ENCODE measurements around the gene GNG11.
A peak's percentile ranks its signal among the peaks of the same experiment; 100 is the strongest.
"Not testable (repeated sequence)": the region's sequence is repeated elsewhere in the genome, so short reads cannot be mapped to it uniquely, and the experiment has no call there.

The GNG11 gene

DNA sequence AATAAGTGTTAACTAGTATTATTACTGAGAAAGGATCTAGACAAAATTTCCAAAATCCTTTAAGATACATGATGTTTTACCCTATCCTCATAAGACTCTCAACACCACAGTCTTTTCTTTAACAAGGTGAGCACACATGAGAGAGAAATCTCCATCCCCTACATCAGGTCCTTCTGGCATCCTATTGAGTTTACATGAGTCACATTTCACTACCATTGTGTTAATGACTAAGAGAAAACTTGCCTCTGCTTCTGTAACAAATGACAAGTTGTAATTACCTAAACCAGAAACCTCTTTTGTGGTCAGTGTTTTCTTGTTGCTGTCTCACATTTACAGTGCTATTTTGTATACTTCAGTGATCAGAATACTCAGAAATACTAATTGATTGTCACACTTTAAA is 9.9 kb upstream of the GNG11 start:
- DNase-seq: not testable (repeated sequence)

DNA sequence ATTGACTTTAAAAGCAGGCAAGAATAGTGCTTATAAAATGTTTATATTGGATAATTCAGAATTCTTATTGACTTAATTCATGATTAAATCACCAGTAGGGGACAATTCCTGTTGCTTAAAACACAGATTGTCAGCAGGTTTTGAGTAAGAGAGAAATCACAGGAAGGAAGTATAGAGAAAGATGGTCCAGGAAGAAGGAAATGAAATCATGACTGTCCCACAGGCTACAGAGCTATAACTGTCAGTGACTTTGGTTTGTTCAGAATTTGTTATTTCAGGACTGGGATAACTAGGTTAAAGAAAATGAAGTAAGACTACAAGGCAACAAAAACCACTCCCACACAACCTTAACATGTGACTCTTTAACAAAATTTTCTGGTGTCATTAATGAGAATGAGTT is 8.3 kb upstream of the GNG11 start:
- no peak for DNase-seq

DNA sequence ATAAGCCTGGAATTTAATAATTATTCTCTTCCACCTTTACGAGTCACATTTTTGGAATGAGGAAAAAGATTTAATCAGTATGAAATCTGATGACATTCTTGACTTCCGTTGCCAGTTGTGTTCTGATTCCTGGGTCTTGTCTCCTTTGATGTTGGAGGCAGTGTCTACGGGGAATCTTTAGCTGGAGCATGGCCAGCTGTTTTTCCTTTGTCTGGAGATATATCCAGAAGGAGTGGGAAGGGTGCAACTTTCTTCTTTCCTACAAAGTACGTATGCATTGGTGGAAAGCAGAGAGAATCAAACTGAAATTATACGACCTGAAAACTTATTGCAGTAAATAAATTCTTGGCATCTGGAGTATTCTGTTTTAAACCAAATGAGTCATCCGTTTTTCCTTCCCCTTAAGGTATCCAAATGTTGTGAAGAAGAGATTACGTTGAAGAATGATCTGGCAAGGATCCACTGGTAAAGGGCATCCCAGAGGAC is 6.9 kb upstream of the GNG11 start:
- DNase-seq: peak; percentile 74

DNA sequence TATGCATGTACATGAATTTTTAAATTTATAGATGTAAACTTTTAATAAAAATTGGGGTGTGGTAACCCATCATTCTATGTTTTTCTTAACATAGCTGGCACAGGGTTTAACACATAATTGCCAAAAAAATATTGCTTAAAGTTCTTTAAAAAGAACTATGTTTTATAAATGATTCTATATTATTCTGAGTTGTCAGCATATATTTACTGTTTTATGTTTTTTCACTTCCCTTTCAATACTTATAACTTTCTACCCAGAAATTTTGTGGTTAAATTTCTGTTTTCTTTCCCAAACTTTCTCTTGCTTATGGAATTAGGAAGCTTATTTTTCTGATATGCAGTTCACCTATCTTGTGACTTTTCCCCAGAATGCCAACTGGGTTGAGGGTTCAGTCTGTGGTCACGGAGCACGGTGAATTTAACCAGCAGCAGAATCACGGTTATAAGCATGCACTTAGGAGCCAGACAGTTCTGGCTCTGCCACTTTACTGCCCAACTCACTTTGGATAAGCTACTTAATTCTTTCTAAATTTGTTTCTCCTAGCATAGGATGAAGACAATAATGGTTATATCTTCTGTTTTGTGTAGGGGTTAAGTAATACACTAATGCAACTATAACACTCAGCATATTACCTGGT is 6.2 kb upstream of the GNG11 start:
- not testable (repeated sequence) for DNase-seq

DNA sequence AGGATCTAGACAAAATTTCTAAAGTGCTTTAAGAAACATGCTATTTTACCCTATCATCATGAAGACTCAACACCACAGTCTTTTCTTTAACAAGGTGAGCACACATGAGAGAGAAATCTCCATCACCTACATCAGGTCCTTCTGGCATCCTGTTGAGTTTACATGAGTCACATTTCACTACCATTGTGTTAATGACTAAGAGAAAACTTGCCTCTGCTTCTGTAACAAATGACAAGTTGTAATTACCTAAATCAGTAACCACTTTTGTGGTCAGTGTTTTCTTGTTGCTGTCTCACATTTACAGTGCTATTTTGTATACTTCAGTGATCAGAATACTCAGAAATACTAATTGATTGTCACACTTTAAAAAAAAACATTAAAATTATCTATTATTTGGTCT is 5.6 kb upstream of the GNG11 start:
- DNase-seq: not testable (repeated sequence)

DNA sequence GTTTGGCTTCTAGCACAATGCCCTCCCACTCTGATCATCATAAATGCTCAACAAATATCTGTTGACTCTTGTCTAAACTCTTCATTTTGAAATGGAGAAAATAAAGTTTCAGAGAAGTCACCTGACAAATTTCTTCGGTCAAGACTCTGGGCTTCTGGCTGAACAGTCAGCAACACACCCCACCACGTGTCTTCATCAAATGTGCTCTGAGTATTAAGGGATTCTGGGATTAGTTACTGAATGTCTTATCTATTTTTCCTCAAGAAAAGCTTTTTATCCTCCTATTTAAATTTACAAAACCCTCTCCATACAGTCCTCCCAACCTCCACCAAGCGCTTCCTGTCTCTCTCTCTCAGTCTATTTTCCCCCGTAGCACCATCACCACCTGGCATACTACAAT is 5.2 kb upstream of the GNG11 start:
- DNase-seq: not testable (repeated sequence)

DNA sequence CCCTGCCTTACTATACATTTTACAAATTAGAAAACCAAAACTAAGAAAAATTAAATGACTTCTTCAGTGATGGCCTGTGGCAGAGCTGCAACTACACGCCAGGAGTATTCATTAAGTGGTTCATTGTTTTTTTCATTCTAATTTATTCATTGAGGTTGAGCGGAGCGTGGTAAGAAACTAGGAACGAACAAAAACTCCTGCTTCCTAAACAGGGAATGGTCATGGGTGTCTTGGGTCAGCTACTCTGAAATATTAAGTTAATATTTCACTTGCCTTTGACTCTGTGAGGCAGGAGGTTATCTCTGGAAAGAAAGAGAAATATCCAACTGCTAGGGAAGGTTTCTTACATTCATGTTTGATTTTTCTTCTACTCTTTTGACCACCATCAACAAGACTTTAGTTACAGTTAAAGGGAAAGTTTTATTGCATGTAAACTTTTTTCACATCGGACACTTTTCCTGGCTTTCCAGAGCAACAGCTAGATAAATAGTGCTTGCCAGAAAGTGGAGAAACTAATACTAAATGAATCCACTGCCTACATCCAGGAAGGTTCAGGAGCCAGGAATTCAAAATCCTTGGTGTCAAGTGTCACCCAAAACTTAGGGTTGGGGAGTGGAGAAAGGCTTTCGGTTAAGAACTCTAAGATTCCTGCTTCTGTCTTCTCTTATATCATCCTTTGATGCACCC is 896 bp upstream of the GNG11 start:
- peak; percentile 28 for DNase-seq

DNA sequence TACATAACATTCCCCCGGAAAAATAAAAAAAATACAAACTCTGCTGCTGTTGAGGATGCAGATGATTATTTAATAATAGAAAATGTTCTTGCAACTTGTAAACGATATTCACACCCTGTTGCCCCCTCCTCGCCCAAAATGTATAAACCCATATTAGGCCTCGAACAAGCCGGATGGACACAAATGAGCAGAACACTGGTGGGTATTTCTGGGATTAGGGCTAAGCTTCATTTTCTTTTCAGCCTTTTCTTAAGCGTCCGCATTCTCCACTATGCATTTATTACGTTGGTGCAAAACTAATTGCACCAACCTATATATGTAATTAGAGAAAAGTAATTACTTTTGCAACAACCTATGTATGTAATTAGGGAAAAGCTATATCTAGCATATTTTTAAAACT is 349 bp upstream of the GNG11 start:
- no peak for DNase-seq

DNA sequence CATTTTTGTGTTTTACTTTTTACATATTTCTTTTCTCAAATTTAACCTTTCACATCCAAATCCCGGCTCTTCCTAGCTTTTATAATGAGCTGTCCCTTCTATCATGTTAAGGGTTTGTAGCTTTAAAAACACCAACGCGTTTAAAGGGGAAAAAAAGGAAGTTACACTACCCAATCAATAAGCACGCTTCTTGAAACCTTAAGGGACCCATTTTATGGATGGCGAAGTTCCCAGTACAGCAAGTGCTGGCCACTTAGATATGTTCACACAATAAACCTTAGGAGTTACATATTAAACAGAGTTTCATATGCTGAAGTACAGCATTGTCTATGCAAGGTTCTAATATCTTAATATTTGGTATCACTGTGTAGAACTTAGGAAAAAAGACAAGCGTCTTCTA is 1.8 kb downstream of the GNG11 start:
- DNase-seq: no peak

DNA sequence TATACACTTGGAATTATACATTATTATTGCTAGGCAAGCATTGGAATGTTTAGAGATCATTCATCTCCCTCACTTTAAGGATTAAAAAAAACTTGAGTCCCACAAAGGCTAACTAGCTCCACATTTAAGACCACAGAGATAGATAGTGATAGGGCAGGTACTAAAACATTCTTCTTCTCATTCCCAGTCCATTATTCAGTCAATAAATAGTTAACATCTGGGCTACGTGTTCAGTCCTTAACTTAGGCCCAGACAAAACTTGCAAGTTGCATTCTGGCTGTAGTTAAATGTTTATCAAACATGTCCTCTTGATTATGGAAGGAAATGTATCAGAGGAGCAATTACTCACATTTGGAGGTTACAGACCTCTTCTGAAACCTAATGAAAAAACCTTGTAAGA is 2.4 kb downstream of the GNG11 start:
- DNase-seq: peak; percentile 49

DNA sequence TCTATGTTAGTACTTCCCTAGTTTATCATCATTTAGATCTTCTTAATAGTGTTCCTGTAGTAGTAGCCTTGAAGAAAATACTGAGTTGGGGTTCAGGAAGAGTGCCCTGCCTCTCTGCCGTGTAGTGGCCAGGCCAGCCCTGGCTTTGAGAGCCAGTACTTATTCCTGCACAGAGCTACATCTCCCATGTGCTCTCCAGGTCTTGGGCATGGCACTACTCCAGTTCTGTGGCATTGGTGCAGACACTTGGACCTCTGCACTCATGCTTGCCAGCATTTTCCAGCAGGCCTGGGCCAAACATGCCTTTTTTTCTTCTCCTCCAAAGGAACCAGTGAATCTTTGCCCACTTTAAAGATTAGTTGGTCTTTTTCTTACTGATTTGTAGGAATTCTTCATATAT is 5.3 kb downstream of the GNG11 start:
- DNase-seq: no peak

DNA sequence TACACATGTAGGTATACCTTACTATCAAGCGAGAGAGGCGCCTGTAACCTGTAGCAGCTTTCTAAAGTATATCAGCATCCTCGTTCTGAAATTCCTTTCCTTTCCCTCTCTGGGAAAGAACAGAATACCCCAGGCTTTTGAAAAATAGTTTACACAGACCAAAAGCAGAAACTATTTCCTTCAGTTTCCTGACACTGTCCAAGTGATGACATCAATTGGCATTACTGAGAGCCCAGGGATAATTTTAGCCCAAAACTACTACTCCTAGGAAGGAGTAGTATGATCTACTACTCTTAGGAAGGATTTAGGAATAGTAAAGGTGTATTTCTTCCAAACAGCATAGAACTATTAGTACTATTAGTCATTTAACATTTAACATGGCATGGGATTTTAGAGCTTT is 6.0 kb downstream of the GNG11 start:
- DNase-seq: no peak

DNA sequence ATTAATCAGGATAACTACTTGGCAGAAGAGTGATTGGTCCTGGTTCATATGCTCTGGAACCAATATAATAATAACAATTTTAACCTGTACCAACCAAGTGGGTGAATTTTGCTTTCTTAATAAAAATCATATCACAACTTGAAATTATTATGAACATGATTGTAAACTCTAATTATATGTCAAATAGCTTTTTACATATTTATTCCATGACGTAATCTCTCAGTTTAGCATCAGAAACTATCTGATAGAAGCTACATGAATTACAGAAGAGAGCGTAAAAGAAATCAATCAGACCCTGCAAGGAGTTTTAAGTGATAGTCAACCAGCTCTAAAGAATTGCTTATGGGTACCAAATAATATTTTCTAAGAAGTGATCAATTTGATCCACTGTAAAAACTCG is 10.1 kb downstream of the GNG11 start:
- DNase-seq: no peak

DNA sequence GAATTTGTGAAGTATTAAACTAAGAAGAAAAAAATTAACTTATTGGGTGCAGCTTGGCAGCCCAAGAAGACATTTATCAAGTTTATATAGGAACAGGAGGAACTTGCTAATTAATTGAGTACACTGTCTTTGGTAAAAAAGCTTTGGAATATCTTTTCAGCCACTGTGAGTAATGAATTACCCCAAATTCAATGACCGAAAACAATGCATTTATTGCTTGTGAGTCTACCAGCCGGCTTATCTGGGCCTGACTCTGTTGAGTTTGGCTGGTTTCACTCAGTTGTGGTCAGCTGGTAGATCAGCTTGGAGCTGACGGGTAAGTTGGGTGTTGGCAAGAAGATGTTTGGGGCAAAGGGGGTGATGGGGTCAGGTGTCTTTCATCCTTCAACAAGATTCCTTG is 11.6 kb downstream of the GNG11 start:
- DNase-seq: no peak

DNA sequence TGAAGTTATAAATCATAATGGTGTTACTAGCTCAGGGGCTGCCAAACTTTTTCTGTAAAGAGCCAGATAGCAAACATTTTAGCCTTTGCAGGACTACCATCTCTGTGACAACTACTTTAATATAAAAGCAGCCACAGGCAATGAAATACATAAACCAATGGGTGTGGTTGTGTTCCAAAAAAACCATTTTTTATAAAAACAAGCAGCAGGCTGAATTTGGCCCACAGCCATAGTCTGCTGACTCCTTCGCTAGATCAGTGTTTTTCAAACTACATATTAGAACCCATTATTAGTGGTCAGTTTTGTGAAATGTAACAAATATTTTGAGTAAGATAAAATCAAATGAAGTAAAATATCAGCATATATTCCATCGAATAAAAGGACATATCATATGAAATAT is 13.6 kb downstream of the GNG11 start:
- DNase-seq: no peak

DNA sequence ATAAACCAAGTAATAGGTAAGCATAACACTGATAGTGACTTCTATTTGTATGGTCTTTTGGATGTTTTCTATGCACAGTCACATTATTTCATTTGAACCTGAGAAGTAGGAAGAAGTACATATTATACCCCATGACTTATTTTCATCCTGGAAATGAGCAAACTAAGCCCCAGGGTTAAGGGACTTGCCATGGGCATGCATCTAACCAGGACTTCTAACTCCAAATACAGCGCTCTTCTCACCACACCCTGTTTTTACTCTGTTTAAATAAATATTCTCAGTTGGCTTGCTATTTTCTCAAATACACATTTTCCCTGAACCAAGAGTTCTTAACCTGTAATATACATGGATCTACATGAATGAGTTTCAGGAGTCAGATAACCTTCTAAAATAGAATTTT is 16.3 kb downstream of the GNG11 start:
- DNase-seq: no peak

DNA sequence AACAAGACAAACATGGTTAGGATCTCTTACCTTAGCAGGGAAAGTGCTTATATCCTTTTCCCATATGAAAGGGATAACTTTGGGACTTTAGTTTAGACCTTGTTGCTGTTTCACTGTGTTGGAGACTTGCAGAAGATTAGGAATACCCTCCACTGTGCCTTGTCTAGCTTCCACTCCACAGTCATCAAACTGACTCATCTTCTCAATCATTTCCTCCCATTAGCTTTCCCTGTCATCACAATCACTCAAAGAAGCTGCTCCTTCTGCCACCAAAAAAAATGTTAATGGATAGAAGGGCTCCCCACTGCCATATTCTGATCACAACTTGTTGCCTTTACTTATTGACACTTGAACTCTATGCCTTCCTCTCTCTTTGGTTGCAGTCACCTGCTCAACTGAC is 16.8 kb downstream of the GNG11 start:
- no peak for DNase-seq

DNA sequence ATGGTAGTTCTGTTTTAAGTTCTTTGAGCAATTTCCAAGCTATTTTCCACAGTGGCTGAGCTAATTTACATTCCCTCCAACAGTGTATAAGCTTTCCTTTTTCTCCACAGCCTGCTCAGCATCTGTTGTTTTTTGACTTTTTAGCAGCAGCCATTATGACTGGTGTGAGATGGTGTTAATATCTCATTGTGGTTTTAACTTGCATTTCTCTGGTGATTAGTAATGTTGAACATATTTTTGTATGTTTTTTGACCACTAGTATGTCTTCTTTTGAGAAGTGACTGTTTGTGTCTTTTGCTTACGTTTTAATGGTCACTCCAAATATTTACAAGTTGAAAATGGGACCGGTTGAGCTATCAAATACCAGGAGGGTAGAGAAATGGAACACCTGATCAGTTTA is 20.4 kb downstream of the GNG11 start:
- peak; percentile 81 for DNase-seq

DNA sequence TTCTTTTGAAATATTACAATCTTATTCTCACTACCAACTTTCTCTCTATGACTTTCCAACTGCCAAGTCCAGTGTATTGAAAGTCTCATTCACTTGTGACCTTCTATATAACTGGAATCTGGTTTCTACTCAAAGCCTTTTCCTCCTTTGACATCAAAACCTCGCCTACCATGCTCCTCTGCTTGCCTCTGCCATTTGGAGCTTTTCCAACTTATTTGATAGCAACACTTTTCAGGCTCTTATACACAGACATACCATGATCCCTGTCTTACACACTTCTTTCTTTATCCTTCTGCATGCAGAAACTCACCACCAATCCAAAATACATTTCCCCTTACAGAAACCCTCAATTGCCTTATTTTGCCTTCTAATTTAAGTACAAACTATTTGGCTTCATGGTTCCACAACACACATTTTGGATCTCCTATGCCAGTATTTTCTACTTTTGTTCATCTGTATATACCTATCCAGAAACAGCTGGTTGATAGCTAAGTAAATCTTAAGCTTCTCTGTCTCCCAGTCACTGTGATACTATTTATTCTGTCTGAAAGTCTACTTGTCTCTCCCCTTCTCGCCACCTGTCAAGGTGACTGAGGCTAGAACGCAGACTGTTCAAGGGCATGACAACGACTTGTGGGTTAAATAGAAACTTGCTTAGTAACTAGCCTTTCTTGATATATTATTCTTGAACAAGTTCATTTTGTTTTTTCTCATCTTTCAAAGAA is 22.4 kb downstream of the GNG11 start:
- no peak for DNase-seq

DNA sequence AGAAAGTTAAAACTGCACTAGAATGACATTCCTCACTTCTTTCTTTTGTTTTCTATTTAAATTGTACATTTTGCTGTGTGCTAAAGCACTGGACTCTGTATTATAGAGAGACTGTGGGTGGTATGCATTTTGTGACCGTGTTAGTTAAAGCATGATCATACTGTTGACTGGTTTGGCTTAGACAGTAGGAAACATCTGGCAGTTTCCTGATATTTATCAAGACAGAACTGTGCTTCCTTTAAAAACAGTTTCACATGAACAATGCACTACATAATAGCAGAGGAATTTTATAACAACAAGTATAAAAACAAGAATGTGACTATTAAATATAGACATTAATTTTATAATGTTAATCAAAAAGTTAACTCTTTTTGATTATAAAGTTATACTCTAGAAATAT is 23.1 kb downstream of the GNG11 start:
- no peak for DNase-seq

DNA sequence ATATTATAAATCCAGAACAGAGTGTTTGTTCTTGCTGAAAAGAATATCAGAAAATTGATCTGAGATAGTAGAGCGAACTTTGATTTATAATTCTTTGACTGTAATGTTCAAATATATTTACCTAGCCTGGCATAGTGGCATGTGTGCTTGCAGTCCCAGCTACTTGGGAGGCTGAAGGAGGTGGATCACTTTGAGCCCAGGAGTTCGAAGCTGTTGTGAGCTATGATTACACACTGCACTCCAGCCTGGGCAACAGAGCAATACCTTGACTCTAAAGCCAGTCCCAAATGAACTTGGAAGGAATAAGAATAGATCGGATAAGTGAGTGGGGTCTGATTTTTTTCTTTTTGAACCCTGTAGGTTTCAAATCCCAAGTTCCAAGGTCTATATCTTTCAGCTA is 23.5 kb downstream of the GNG11 start:
- DNase-seq: no peak

DNA sequence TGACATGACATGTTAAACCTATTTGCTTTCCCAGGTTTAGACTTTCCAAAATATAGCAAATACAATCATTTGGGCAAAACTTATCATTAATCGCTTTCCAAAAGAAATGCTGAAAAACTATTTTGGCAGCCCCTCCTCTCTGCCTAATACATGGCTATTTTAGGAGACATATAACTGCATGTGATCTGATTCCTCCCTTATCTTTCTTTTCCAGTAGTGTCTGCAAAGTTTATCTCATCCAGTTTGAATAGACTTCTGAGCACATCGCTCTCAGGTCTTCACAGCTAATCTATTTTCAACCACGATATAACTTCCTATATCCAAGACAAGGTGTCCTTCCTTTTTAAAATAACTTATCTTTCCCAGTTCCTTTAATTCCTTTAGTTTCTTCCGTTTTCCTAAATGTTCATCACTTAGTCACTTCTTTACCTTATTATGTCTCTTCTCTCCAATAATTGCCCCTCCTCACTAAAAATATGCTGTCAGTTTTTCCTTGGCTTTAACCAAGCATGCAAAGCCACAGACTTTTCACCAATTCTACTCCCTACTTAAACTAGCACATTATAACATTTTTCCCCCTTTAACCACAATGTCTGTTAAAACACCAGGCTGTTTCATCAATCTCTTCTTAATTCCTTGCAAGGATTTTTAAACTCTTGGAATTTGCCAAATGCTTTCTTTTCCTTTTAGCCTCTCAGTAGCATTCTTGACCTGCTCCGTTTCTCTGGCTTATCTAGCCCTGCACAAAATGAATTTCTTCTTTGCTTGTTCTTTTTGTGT is 24.4 kb downstream of the GNG11 start:
- DNase-seq: peak; percentile 81

DNA sequence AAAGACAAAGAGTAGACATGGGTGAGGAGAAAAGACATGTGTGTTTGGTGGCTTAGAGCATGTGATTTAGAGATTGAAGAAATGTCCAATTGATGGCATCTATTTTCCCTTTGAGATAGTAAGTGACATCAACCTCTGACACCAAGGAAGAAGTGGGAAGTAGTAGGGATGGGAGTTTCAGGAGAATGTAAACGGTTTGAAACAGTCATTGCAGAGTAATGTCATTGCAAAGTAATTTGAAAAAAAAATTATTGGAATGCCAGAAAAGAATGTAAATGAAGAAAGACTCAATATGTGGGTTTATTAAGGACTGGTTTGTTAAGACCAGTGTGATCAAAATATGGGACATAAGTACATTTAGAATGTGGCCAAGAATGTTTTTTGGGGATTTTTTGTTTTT is 26.6 kb downstream of the GNG11 start:
- peak; percentile 78 for DNase-seq
